Tibial nerve (tissue), 4 donors: ENCODE results near the gene CHRNE.

Experiments
- EP300 ChIP-seq, 2 donors: sonication (generic); formaldehyde crosslinking; IDR thresholded peaks; one replicate each; pipeline ENCODE4 v1.6.1; 2017; ENCODE audit warnings: antibody characterized with exemption in 2 of 2, mild to moderate bottlenecking in 1 of 2
- TF ChIP-seq, protein P1 (sequence below), 5 experiments: fragments of 200-600 bp in 3 of 5; fragments of 450-650 bp in 2 of 5; sonication (generic) in 3 of 5; IDR thresholded peaks; one replicate each; pipeline ENCODE4 v1.5.1; 2016 to 2019; ENCODE audit warnings: antibody characterized with exemption in 5 of 5, mild to moderate bottlenecking in 3 of 5, moderate library complexity in 2 of 5

DNA sequence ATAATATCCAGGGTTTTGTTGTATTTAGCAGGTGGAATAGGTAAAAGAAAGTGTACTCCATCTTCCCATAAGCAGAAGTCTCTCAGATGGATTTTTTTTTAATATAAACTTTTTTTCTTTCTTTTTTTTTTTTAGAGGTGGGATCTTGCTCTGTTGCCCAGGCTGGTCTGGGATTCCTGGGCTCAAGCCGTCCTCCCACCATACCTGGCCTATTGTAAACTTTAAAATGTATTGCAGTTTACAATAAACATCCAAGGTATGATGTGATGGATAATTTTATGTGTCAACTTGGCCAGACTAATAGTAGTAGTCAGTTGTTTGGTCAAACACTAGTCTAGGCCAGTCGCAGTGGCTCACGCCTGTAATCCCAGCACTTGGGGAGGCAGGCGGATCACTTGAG is 18.4 kb upstream of the CHRNE start:
- TF ChIP-seq, protein P1, sequence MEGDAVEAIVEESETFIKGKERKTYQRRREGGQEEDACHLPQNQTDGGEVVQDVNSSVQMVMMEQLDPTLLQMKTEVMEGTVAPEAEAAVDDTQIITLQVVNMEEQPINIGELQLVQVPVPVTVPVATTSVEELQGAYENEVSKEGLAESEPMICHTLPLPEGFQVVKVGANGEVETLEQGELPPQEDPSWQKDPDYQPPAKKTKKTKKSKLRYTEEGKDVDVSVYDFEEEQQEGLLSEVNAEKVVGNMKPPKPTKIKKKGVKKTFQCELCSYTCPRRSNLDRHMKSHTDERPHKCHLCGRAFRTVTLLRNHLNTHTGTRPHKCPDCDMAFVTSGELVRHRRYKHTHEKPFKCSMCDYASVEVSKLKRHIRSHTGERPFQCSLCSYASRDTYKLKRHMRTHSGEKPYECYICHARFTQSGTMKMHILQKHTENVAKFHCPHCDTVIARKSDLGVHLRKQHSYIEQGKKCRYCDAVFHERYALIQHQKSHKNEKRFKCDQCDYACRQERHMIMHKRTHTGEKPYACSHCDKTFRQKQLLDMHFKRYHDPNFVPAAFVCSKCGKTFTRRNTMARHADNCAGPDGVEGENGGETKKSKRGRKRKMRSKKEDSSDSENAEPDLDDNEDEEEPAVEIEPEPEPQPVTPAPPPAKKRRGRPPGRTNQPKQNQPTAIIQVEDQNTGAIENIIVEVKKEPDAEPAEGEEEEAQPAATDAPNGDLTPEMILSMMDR (IDR thresholded peaks at IDR 0.05): no peak
- TF ChIP-seq EP300 (IDR thresholded peaks at IDR 0.05): no peak
